NCI-H2227 treated with DMSO at 0.1 percent for 48 hours (cell line): ENCODE data around the gene ABHD6.
"Not testable (repeated sequence)": the region's sequence is repeated elsewhere in the genome, so short reads cannot be mapped to it uniquely, and the experiment has no call there.

Source experiments
- DNase-seq: peaks from one replicate; lab custom pipeline; 2025; lab: John Stamatoyannopoulos, UW

The ABHD6 gene

GRCh38 chr3:58237238-58237940 lies at the start of gene ABHD6:
ABHD6 (plus strand) TSS chr3:58237792; CDS start chr3:58256587, 18,795 bp downstream.
- peak; percentile 64 for DNase-seq

GRCh38 chr3:58188173-58188564 lies 49.4 kb upstream of the ABHD6 start:
- no peak for DNase-seq

GRCh38 chr3:58188921-58189451 lies 48.6 kb upstream of the ABHD6 start:
- DNase-seq, result no peak

GRCh38 chr3:58189691-58190090 lies 47.9 kb upstream of the ABHD6 start:
- no peak for DNase-seq

GRCh38 chr3:58190291-58190690 lies 47.3 kb upstream of the ABHD6 start:
- DNase-seq, result no peak

GRCh38 chr3:58190882-58191281 lies 46.7 kb upstream of the ABHD6 start:
- DNase-seq, result no peak

- DNase-seq, result no peak
Measured at GRCh38 chr3:58191361-58191991, 46.1 kb upstream of the ABHD6 start.

- no peak for DNase-seq
Measured at GRCh38 chr3:58192069-58192468, 45.5 kb upstream of the ABHD6 start.

- no peak for DNase-seq
Measured at GRCh38 chr3:58193682-58194407, 43.7 kb upstream of the ABHD6 start.

- DNase-seq, result no peak
Measured at GRCh38 chr3:58197588-58197987, 40.0 kb upstream of the ABHD6 start.

- no peak for DNase-seq
Measured at GRCh38 chr3:58198362-58198761, 39.2 kb upstream of the ABHD6 start.

GRCh38 chr3:58198804-58199203 lies 38.8 kb upstream of the ABHD6 start:
- no peak for DNase-seq

- no peak for DNase-seq
Measured at GRCh38 chr3:58200121-58200709, 37.4 kb upstream of the ABHD6 start.

- DNase-seq, result no peak
Measured at GRCh38 chr3:58200846-58201355, 36.7 kb upstream of the ABHD6 start.

GRCh38 chr3:58201451-58201850 lies 36.1 kb upstream of the ABHD6 start:
- DNase-seq, result not testable (repeated sequence)

- DNase-seq, result no peak
Measured at GRCh38 chr3:58202917-58203360, 34.7 kb upstream of the ABHD6 start.

GRCh38 chr3:58203541-58203940 lies 34.1 kb upstream of the ABHD6 start:
- DNase-seq, result no peak

- DNase-seq, result no peak
Measured at GRCh38 chr3:58204720-58205119, 32.9 kb upstream of the ABHD6 start.

- no peak for DNase-seq
Measured at GRCh38 chr3:58205981-58206380, 31.6 kb upstream of the ABHD6 start.

GRCh38 chr3:58206406-58207011 lies 31.1 kb upstream of the ABHD6 start:
- no peak for DNase-seq

GRCh38 chr3:58207954-58208353 lies 29.6 kb upstream of the ABHD6 start:
- no peak for DNase-seq

- DNase-seq, result no peak
Measured at GRCh38 chr3:58209933-58210332, 27.7 kb upstream of the ABHD6 start.
